Endothelial cell (in vitro differentiated cells): ENCODE data around the gene CDKL5. TPM values are rescaled to one million over a fixed set of nuclear protein-coding genes. Genes with fewer than 3 reads are reported as not detected.

Source experiments
- DNase-seq: peaks from one replicate; pipeline ENCODE4 v3.0.0; 2021; ENCODE audit warnings: low spot score
- H3K27ac Mint-ChIP-seq: one replicate; pipeline ENCODE4 v1.8.0; 2021; ENCODE audit warnings: mixed read lengths, inconsistent platforms; ENCODE audit not compliant: unreplicated experiment
- H3K27me3 Mint-ChIP-seq: one replicate; pipeline ENCODE4 v1.8.0; 2021; ENCODE audit warnings: mild to moderate bottlenecking, moderate library complexity, mixed read lengths, inconsistent platforms; ENCODE audit not compliant: unreplicated experiment
- H3K36me3 Mint-ChIP-seq: one replicate; pipeline ENCODE4 v1.8.0; 2021; ENCODE audit warnings: mild to moderate bottlenecking, low read depth, mixed read lengths, inconsistent platforms; ENCODE audit not compliant: unreplicated experiment
- H3K4me1 Mint-ChIP-seq: one replicate; pipeline ENCODE4 v1.8.0; 2021; ENCODE audit warnings: mild to moderate bottlenecking, mixed read lengths, inconsistent platforms; ENCODE audit not compliant: unreplicated experiment
- H3K4me3 Mint-ChIP-seq: one replicate; pipeline ENCODE4 v1.8.0; 2021; ENCODE audit warnings: mild to moderate bottlenecking, mixed read lengths, inconsistent platforms; ENCODE audit not compliant: unreplicated experiment
- H3K9me3 Mint-ChIP-seq: one replicate; pipeline ENCODE4 v1.8.0; 2021; ENCODE audit warnings: mixed read lengths, inconsistent platforms; ENCODE audit not compliant: unreplicated experiment
- CTCF ChIP-seq: fragments of 200-600 bp; sonication (generic); IDR thresholded peaks from one replicate; pipeline ENCODE4 v1.5.0; 2021; ENCODE audit warnings: antibody characterized with exemption; ENCODE audit not compliant: unreplicated experiment
- total RNA-seq: library from RNA; stranded (reverse); fragmentation: NEBNext Ultra II Directional; extraction: Animal tissue kit (Norgen Biotek cat#: 25700); gene quantifications from one replicate; pipeline ENCODE4 v1.2.1, GENCODE V29; 2021; ENCODE audit not compliant: unreplicated experiment

The CDKL5 gene
- total RNA-seq, 1 donor from 2014 or later = 10.6 TPM

- no peak for TF ChIP-seq CTCF
- Mint-ChIP-seq H3K27ac (no peak overlapping the region), H3K4me3 (no peak overlapping the region), H3K36me3 (peaks cover 10% of the 10 kb centered on the region), H3K9me3 (no peaks in the 10 kb centered on the region), H3K27me3 (no peaks in the 10 kb centered on the region), H3K4me1 (peaks cover 12% of the 10 kb centered on the region)
- no peak for DNase-seq
These were observed 192.0 kb downstream of the CDKL5 start for GRCh38 chrX:18617407-18617750.

GRCh38 chrX:18619288-18619687 is 193.9 kb downstream of the CDKL5 start:
- no peak for TF ChIP-seq CTCF
- no peak overlapping the region for H3K4me3 Mint-ChIP-seq
- no peak overlapping the region for H3K27ac Mint-ChIP-seq
- no peaks in the 10 kb centered on the region for H3K27me3 Mint-ChIP-seq
- no peaks in the 10 kb centered on the region for H3K9me3 Mint-ChIP-seq
- peaks cover 7% of the 10 kb centered on the region for H3K36me3 Mint-ChIP-seq
- peaks cover 12% of the 10 kb centered on the region for H3K4me1 Mint-ChIP-seq
- DNase-seq = no peak

GRCh38 chrX:18620349-18620748 is 194.9 kb downstream of the CDKL5 start:
- H3K9me3 Mint-ChIP-seq = no peaks in the 10 kb centered on the region
- no peak for DNase-seq
- H3K27ac Mint-ChIP-seq = no peak overlapping the region
- no peaks in the 10 kb centered on the region for H3K27me3 Mint-ChIP-seq
- H3K36me3 Mint-ChIP-seq = peaks cover 4% of the 10 kb centered on the region
- TF ChIP-seq CTCF = no peak
- peaks cover 12% of the 10 kb centered on the region for H3K4me1 Mint-ChIP-seq
- no peak overlapping the region for H3K4me3 Mint-ChIP-seq

GRCh38 chrX:18624599-18624998 is 199.2 kb downstream of the CDKL5 start:
- Mint-ChIP-seq H3K27ac (no peak overlapping the region), H3K4me1 (no peaks in the 10 kb centered on the region), H3K9me3 (no peaks in the 10 kb centered on the region), H3K4me3 (no peak overlapping the region), H3K36me3 (no peaks in the 10 kb centered on the region), H3K27me3 (no peaks in the 10 kb centered on the region)
- no peak for TF ChIP-seq CTCF
- DNase-seq = no peak

GRCh38 chrX:18630934-18631333 is 205.5 kb downstream of the CDKL5 start:
- Mint-ChIP-seq H3K9me3 (no peaks in the 10 kb centered on the region), H3K27ac (no peak overlapping the region), H3K4me3 (no peak overlapping the region), H3K4me1 (peaks cover 6% of the 10 kb centered on the region), H3K27me3 (no peaks in the 10 kb centered on the region), H3K36me3 (no peaks in the 10 kb centered on the region)
- no peak for TF ChIP-seq CTCF
- no peak for DNase-seq
